B cell (primary cell): ENCODE measurements around the gene ZNF764. TPM values are rescaled to one million over a fixed set of nuclear protein-coding genes. Genes with fewer than 3 reads are reported as not detected.
A peak's percentile ranks its signal among the peaks of the same experiment; 100 is the strongest.

Experiments
- ATAC-seq: fragments of 200-7000 bp; cut with Tn5 transposase; one replicate; pipeline ENCODE4 v1.10.0; 2021; ENCODE audit warnings: low read depth, mild to moderate bottlenecking, moderate number of reproducible peaks, moderate library complexity
- CTCF ChIA-PET: fragments of 350-600 bp; sonication (Branson Sonifier 250); formaldehyde crosslinking; loops from one replicate; lab custom pipeline; 2021; ENCODE audit warnings: antibody characterized with exemption, inconsistent platforms; lab: Charles Lee
- POLR2A ChIA-PET: fragments of 350-600 bp; sonication (Branson Sonifier 250); formaldehyde crosslinking; loops from one replicate; lab custom pipeline; 2021; ENCODE audit warnings: antibody characterized with exemption; lab: Charles Lee
- DNase-seq: peaks from one replicate; pipeline ENCODE4 v3.0.0; 2013
- H2AFZ ChIP-seq: 2 replicates; pipeline ENCODE4 v1.6.1; 2012; ENCODE audit warnings: mild to moderate bottlenecking, low read depth, low read length; ENCODE audit not compliant: insufficient read depth, poor library complexity, severe bottlenecking
- H3K27ac ChIP-seq, 2 donors: 1 replicate in 1 of 2; 2 replicates in 1 of 2; pipeline ENCODE4 v1.5.1; 2012 to 2013; ENCODE audit warnings: low read length in 2 of 2, mild to moderate bottlenecking in 2 of 2, moderate library complexity in 1 of 2
- H3K27me3 ChIP-seq, 4 experiments: fragments of 200-600 bp in 1 of 4; sonication (generic) in 1 of 4; replicated peaks in 1 of 4; 1 replicate in 2 of 4; 2 replicates in 2 of 4; pipeline versions ENCODE4 v1.6.1 to v1.7.0; 2013 to 2016; ENCODE audit warnings: low read length in 3 of 4, mild to moderate bottlenecking in 2 of 4, mixed read lengths in 1 of 4, moderate library complexity in 1 of 4; ENCODE audit not compliant: insufficient read depth in 4 of 4, control insufficient read depth in 3 of 4; ENCODE audit errors: control extremely low read depth in 1 of 4
- H3K36me3 ChIP-seq, 2 experiments: replicated peaks in 1 of 2; 1 replicate in 1 of 2; 2 replicates in 1 of 2; pipeline versions ENCODE4 v1.6.1 to v1.7.1; 2013; ENCODE audit warnings: low read length in 1 of 2; ENCODE audit not compliant: insufficient read depth in 2 of 2, control insufficient read depth in 1 of 2; ENCODE audit errors: control extremely low read depth in 1 of 2, extremely low read depth in 1 of 2
- H3K4me1 ChIP-seq, 2 donors: fragments of 200-600 bp in 1 of 2; sonication (generic) in 1 of 2; 1 replicate in 1 of 2; 2 replicates in 1 of 2; pipeline versions ENCODE4 v1.5.1 to v1.6.1; 2013 to 2017; ENCODE audit warnings: low read length in 2 of 2; ENCODE audit not compliant: control insufficient read depth in 2 of 2, insufficient read depth in 2 of 2
- H3K4me2 ChIP-seq: replicated peaks from 2 replicates; pipeline ENCODE3; 2012; ENCODE audit warnings: mild to moderate bottlenecking, low read depth, low read length; ENCODE audit not compliant: poor library complexity, severe bottlenecking
- H3K4me3 ChIP-seq, 5 experiments: fragments of 200-600 bp in 1 of 5; sonication (generic) in 1 of 5; 1 replicate in 3 of 5; 2 replicates in 2 of 5; pipeline versions ENCODE4 v1.5.1 to v1.7.0; 2011 to 2016; ENCODE audit warnings: low read length in 4 of 5, mild to moderate bottlenecking in 4 of 5, low read depth in 2 of 5, control low read depth in 1 of 5, moderate library complexity in 1 of 5; ENCODE audit not compliant: insufficient read depth in 1 of 5; ENCODE audit errors: control extremely low read depth in 1 of 5, extremely low read depth in 1 of 5
- H3K79me2 ChIP-seq: fragments of 200-600 bp; sonication (generic); one replicate; pipeline ENCODE4 v1.6.0; 2016; ENCODE audit warnings: low read length; ENCODE audit not compliant: control insufficient read depth, insufficient read depth
- H3K9ac ChIP-seq: fragments of 200-600 bp; sonication (generic); 2 replicates; pipeline ENCODE4 v1.6.1; 2017; ENCODE audit warnings: mild to moderate bottlenecking, low read length, moderate library complexity
- H3K9me3 ChIP-seq, 3 donors: one replicate each; pipeline versions ENCODE4 v1.6.1 to v1.7.1; 2013; ENCODE audit warnings: low read length in 2 of 3; ENCODE audit not compliant: control insufficient read depth in 2 of 3, insufficient read depth in 1 of 3; ENCODE audit errors: control extremely low read depth in 1 of 3
- H4K20me1 ChIP-seq: 2 replicates; pipeline ENCODE4 v1.6.0; 2012; ENCODE audit warnings: mild to moderate bottlenecking, low read length; ENCODE audit not compliant: insufficient read depth, control insufficient read depth, poor library complexity, severe bottlenecking
- H3K27ac Mint-ChIP-seq: one replicate; pipeline ENCODE4 v1.8.0; 2021; ENCODE audit warnings: mixed read lengths
- H3K27me3 Mint-ChIP-seq: one replicate; pipeline ENCODE4 v1.8.0; 2021; ENCODE audit warnings: mixed read lengths
- H3K4me1 Mint-ChIP-seq: one replicate; pipeline ENCODE4 v1.8.0; 2021; ENCODE audit warnings: mixed read lengths
- H3K4me3 Mint-ChIP-seq: one replicate; pipeline ENCODE4 v1.8.0; 2021; ENCODE audit warnings: mixed read lengths
- H3K9me3 Mint-ChIP-seq: one replicate; pipeline ENCODE4 v1.8.0; 2022; ENCODE audit warnings: mixed read lengths; ENCODE audit not compliant: insufficient read depth
- CTCF ChIP-seq: fragments of 200-600 bp; IDR thresholded peaks from one replicate; pipeline ENCODE4 v1.8.0; 2022; ENCODE audit warnings: antibody characterized with exemption, mild to moderate bottlenecking
- EZH2 ChIP-seq: IDR thresholded peaks from 2 replicates; pipeline ENCODE4 v1.6.1; 2012; ENCODE audit warnings: borderline replicate concordance, low read depth, mild to moderate bottlenecking, moderate library complexity, low read length; ENCODE audit not compliant: insufficient read depth, poor library complexity, severe bottlenecking
- WGBS: methylation state at CpG from one replicate; pipeline ENCODE4 v1.1.5; 2013; ENCODE audit warnings: missing lambda C conversion rate; ENCODE audit not compliant: insufficient coverage; 5-methylcytosine and 5-hydroxymethylcytosine counted together
- intact Hi-C: fragments of 100-400 bp; cut with micrococcal nuclease; formaldehyde crosslinking; loops from one replicate; pipeline ENCODE4 v1.10.0; 2022
- polyA plus RNA-seq: library from polyadenylated mRNA; depleted of rRNA; stranded (reverse); fragments of >200 nt; gene quantifications from 2 replicates; pipeline ENCODE4 v1.2.3, GENCODE V29; 2012
- total RNA-seq, 2 donors: library from RNA; stranded (reverse); fragments of 120-200 nt in 1 of 2; gene quantifications; 1 replicate in 1 of 2; 2 replicates in 1 of 2; pipeline versions ENCODE4 v1.2.3 to v1.2.4, GENCODE V29; 2013 to 2022

The ZNF764 gene
- total and polyA plus RNA-seq, 2 donors (not counting 1 experiment from before 2014, with no cell fraction given): 12.6 to 20.9 TPM

- 100% methylated on average over 2 of the region's 6 CpGs for WGBS
- Histone ChIP-seq H4K20me1 (no peaks in the 10 kb centered on the region), H3K4me1 (peaks cover 14 to 32% of the 10 kb centered on the region in 2 donors), H3K79me2 (peaks cover 25% of the 10 kb centered on the region), H3K27ac (no peak overlapping the region), H2AFZ (no peak overlapping the region), H3K4me2 (no peak overlapping the region), H3K27me3 (no peaks in the 10 kb centered on the region), H3K36me3 (peaks cover 0 to 3% of the 10 kb centered on the region in 2 experiments), H3K9me3 (peaks cover 0 to 6% (median 0%) of the 10 kb centered on the region in 3 donors), H3K9ac (no peak overlapping the region), H3K4me3 (no peak overlapping the region)
- no peak for TF ChIP-seq EZH2
- TF ChIP-seq CTCF: no peak
- POLR2A ChIA-PET: interaction anchor here (0.5 to 6.1 kb wide), 3 partner anchors 12 to 55 kb away, joined by 4 to 81 read pairs (median 5); partner anchors contain the start of gene ZNF688
- DNase-seq (no peak), ATAC-seq (no peak)
- Mint-ChIP-seq H3K4me3 (peak overlapping the region; percentile 69), H3K9me3 (no peaks in the 10 kb centered on the region), H3K4me1 (peaks cover 31% of the 10 kb centered on the region), H3K27me3 (no peaks in the 10 kb centered on the region), H3K27ac (peak overlapping the region; percentile 72)
- intact Hi-C loops: loop anchor here (2.0 to 5.0 kb wide), 3 partner anchors 189 to 898 kb away; partner anchors contain the start of genes ARMC5, FBXL19 and PHKG2
- CTCF ChIA-PET: interaction anchor here (1.1 to 3.5 kb wide), 4 partner anchors 12 to 110 kb away, joined by 3 to 22 read pairs (median 18); partner anchors contain the start of gene ZNF688
These were observed 1.5 kb upstream of the ZNF764 start for GRCh38 chr16:30559690-30560089.

GRCh38 chr16:30558789-30559377 is 709 bp upstream of the ZNF764 start:
- H3K9me3 ChIP-seq: peaks cover 0 to 6% (median 0%) of the 10 kb centered on the region in 3 donors
- peak overlapping the region in 4 of 5 experiments; percentile 80 to 91 (median 88) for H3K4me3 ChIP-seq
- WGBS: 94% methylated on average over 13 of the region's 21 CpGs
- peak overlapping the region; percentile 95 for H2AFZ ChIP-seq
- H4K20me1 ChIP-seq: no peaks in the 10 kb centered on the region
- no peak for ATAC-seq
- peaks cover 14 to 32% of the 10 kb centered on the region in 2 donors for H3K4me1 ChIP-seq
- ChIA-PET CTCF (interaction anchor here (0.6 to 3.5 kb wide), 17 partner anchors 10 to 152 kb away, joined by 3 to 53 read pairs (median 6); partner anchors contain the start of genes DCTPP1, ZNF688, ZNF747 and ZNF771), POLR2A (interaction anchor here (0.6 to 6.1 kb wide), 15 partner anchors 8 to 196 kb away, joined by 3 to 81 read pairs (median 6); partner anchors contain the start of genes DCTPP1, FBRS, PRR14 and ZNF688)
- Mint-ChIP-seq H3K9me3 (no peaks in the 10 kb centered on the region), H3K4me1 (peaks cover 35% of the 10 kb centered on the region), H3K4me3 (peak overlapping the region; percentile 86), H3K27ac (peak overlapping the region; percentile 91), H3K27me3 (no peaks in the 10 kb centered on the region)
- intact Hi-C loops: loop anchor here (1.0 to 5.0 kb wide), 12 partner anchors 12 to 898 kb away; partner anchors contain the start of genes ARMC5, DCTPP1, FBRS and FBXL19
- H3K4me2 ChIP-seq: peak overlapping the region; percentile 85
- peaks cover 0 to 7% of the 10 kb centered on the region in 2 experiments for H3K36me3 ChIP-seq
- DNase-seq: no peak
- peaks cover 32% of the 10 kb centered on the region for H3K79me2 ChIP-seq
- H3K9ac ChIP-seq: peak overlapping the region; percentile 95
- H3K27ac ChIP-seq: peak overlapping the region; percentile 95 to 97
- TF ChIP-seq CTCF (no peak), EZH2 (no peak)
- H3K27me3 ChIP-seq: no peaks in the 10 kb centered on the region
